ENCODE data around the gene TMEM61.

Gene TMEM61

DNA sequence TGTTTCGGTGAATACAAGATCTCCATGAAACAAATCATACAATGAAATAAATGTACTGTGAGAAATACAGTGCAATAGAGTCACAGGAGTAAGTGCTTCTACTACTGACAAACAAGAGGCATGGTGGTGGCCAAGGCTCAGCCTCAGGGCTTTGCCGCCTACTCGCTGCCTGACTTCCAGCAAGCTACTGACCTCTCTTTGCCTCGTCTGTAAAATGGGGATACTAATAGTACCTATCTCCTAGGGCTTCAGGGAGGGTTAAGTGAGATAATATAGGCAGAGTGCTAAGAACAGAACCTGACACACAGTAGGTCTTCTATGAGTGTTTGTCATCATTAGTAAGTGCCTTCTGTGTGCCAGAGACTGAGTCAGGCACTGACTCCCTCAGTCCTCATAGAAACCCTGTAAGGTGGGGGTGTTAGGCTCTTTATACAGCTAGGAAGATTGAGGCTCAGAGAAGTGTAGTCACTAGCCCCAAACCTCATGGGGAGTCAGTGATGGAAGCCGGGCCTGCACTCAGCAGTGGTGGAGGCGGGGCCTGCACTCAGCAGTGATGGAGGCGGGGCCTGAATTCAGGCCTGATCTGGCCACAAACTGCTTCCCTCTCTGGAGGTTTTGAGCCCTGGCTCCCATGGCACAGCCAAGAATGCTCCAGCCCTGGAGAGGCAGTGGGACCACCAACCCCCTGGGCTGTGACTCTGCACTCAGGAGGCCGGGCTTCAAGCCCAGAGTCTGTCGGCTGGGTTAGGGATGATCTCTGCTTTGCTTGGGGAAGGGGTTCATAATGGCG is 25.1 kb downstream of the TMEM61 start:
- in situ Hi-C loops (cut with MboI; ENCODE audit: low sequenced_read_pairs, unreplicated experiment): no loop called here
- no peak for DNase-seq (ENCODE audit: low spot score)
- TF ChIP-seq, protein P1, sequence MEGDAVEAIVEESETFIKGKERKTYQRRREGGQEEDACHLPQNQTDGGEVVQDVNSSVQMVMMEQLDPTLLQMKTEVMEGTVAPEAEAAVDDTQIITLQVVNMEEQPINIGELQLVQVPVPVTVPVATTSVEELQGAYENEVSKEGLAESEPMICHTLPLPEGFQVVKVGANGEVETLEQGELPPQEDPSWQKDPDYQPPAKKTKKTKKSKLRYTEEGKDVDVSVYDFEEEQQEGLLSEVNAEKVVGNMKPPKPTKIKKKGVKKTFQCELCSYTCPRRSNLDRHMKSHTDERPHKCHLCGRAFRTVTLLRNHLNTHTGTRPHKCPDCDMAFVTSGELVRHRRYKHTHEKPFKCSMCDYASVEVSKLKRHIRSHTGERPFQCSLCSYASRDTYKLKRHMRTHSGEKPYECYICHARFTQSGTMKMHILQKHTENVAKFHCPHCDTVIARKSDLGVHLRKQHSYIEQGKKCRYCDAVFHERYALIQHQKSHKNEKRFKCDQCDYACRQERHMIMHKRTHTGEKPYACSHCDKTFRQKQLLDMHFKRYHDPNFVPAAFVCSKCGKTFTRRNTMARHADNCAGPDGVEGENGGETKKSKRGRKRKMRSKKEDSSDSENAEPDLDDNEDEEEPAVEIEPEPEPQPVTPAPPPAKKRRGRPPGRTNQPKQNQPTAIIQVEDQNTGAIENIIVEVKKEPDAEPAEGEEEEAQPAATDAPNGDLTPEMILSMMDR (IDR thresholded peaks at IDR 0.05; ENCODE audit: borderline replicate concordance, control extremely low read depth, extremely low read depth, insufficient read depth, missing control alignments): no peak

DNA sequence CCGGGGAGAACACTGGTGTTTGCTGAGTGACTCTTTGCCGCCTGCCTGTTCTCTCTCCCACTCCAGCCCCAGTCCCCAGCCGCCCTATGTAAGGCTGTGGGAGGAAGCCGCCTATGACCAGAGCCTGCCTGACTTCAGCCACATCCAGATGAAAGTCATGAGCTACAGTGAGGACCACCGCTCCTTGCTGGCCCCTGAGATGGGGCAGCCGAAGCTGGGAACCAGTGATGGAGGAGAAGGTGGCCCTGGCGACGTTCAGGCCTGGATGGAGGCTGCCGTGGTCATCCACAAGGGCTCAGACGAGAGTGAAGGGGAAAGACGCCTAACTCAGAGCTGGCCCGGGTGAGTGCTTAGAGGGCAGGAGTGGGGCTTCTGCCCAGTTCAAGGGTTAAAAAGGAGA is 26.5 kb downstream of the TMEM61 start:
- DNase-seq (ENCODE audit: low spot score): no peak
- in situ Hi-C loops (cut with MboI; ENCODE audit: low sequenced_read_pairs, unreplicated experiment): no loop called here
- TF ChIP-seq, protein P1 (IDR thresholded peaks at IDR 0.05; ENCODE audit: borderline replicate concordance, control extremely low read depth, extremely low read depth, insufficient read depth, missing control alignments): no peak

DNA sequence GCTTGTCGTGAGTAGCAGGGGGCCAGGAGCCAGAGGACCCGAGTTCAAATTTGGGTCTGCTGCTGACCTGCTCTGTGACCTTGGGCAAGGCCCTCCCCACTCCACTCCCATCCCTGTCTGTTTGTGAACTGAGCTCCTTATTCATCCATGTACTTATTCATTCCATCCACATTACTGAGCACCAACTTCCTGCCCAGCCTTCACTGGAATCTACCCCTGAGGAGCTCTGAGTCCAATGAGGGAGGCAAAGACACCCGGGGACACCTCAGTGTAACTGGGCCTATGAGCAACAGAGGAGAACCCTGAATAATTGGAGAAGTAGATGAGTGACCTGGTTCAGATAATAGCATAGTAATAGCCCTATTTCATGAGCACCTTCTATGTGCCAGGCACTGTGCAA is 27.2 kb downstream of the TMEM61 start:
- in situ Hi-C loops (cut with MboI; ENCODE audit: low sequenced_read_pairs, unreplicated experiment): no loop called here
- no peak for DNase-seq (ENCODE audit: low spot score)
- TF ChIP-seq, protein P1 (IDR thresholded peaks at IDR 0.05; ENCODE audit: borderline replicate concordance, control extremely low read depth, extremely low read depth, insufficient read depth, missing control alignments): no peak

DNA sequence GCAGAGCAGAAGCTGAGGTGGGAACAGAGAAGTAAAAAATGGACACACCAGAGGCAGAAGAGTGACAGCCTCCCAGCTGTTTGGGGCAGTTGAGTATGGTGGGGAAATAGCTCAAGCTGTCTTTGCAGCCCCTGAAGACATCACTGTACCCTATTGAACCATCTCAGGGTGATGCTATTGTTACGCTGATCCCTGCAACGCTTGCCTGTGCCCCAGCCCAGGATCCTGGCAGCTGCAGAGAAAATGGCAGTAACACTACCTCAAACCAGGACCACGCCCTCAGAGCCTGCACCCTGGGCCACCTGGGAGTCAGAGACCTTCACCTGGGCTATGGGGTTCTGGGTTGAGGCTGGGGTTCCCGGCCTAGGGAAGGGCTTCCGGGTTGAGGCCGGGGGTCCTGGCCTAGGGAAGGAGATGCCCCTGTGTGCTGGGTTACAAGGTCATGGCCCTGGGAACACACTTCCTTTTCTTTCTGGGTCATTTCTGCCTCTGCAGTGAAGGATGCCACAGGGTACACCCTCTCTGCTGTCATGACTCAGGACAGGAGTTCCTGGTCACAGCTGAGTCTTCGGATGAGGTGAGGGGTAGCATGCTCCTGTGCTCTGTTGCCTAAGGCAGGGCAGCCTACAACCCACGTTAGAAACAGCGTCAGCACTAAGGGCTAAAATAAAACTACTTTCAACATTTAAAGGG is 29.9 kb downstream of the TMEM61 start:
- TF ChIP-seq, protein P1 (IDR thresholded peaks at IDR 0.05; ENCODE audit: borderline replicate concordance, control extremely low read depth, extremely low read depth, insufficient read depth, missing control alignments): no peak
- DNase-seq (ENCODE audit: low spot score): no peak
- in situ Hi-C loops (cut with MboI; ENCODE audit: low sequenced_read_pairs, unreplicated experiment): no loop called here

DNA sequence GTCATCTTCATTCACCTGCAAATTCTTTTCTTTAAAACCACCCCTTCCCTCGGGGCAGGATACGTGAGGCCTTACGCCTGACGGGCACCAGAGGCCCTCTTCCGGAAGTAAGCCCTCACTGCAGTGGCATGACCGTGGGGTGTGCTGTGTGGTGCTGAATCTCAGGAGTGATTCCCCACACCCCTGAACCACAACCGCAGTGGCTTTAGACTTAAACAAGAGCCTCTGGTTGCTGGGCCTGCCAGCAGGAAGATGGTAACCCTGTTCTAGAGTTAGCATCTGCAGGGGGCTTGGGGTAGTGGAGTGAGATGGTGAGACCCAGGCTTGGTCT is 30.4 kb downstream of the TMEM61 start:
- in situ Hi-C loops (cut with MboI; ENCODE audit: low sequenced_read_pairs, unreplicated experiment): no loop called here
- TF ChIP-seq, protein P1 (IDR thresholded peaks at IDR 0.05; ENCODE audit: borderline replicate concordance, control extremely low read depth, extremely low read depth, insufficient read depth, missing control alignments): no peak
- DNase-seq (ENCODE audit: low spot score): no peak

DNA sequence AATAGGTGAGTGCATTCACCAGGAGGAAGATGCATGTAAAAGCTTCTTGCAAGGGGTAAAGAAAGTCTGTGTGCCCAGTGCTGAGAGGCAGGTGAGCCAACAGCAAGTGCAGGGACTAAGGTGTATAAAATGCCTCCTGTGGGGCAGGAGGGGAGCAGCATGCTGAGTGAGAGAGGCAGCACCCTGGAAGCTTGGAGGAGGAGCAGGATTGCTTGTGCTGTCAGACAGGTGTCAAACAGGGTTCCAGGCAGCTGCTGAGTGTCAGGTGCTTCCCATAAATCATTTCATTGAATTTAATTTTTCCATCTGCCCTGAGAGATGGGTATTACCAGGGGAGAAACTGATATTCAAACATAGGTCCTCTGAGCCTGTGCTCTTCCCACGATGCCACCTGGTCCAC is 32.2 kb downstream of the TMEM61 start:
- in situ Hi-C loops (cut with MboI; ENCODE audit: low sequenced_read_pairs, unreplicated experiment): no loop called here
- no peak for DNase-seq (ENCODE audit: low spot score)
- TF ChIP-seq, protein P1 (IDR thresholded peaks at IDR 0.05; ENCODE audit: borderline replicate concordance, control extremely low read depth, extremely low read depth, insufficient read depth, missing control alignments): no peak
